Measurements from ENCODE around the gene NOS1AP.
A peak's percentile ranks its signal among the peaks of the same experiment; 100 is the strongest.

The NOS1AP gene

GRCh38 chr1:162138112-162138511 is 68.6 kb downstream of the NOS1AP start:
- no peak for DNase-seq (ENCODE audit: low spot score)

- DNase-seq (ENCODE audit: low spot score): no peak
Measured at GRCh38 chr1:162138599-162139181, 69.2 kb downstream of the NOS1AP start.

GRCh38 chr1:162139211-162139610 is 69.7 kb downstream of the NOS1AP start:
- no peak for DNase-seq (ENCODE audit: low spot score)

DNA sequence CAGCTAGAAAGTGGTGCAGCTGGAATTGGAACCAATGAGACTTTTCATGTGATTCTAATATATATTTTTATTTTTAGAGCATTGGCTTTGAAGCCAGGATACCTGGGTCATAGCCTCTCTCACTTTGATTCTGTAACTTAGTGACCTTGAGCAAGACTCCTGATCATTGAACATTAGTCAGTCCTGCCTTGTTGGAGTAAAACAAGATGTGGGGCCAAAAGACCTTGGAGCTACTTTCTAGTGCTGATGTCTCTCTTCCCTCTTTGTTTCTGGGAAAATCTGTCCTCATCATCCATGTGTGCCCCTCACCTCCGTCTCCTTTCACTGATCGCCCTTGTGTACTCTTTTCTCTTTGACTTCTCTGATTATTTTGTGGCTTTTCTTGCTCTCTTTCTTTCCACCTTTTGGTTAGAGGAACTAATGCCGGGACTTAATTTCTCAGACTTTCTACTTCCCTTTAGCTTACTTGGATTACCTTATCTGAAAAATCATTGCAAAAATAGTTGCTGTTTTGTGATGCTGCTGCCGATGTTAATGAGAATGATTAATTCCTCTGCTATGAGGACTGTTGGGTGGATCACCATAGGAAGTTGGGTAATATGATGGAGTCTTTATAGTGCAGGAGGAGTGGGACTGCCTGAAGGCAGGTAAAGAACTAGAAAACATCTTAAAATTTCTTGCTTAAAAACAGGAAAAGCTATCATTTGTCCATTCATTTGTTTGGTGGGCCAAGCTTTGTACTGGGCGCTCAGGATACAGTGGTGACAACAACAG is 72.0 kb downstream of the NOS1AP start:
- no peak for DNase-seq (ENCODE audit: low spot score)

GRCh38 chr1:162142968-162143367 is 73.5 kb downstream of the NOS1AP start:
- DNase-seq (ENCODE audit: low spot score): no peak

DNA sequence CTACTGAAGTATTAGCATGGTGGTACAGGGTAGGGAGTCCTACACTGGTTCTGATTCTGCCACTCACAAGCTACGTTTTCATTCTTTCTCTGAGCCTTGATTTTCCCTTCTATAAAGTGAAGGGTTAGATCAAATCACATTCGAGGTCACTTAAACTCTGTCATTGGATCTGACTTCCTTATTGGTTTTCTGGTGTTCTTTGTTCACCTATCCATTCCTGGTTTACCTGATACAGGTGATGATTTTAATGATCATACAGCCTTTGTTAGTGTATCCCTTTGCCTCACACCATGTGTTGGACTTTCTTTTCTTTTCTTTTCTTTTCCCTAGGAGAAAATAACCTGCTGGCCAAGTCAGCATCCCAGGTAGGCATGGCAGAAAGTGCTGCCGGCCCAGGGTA is 74.8 kb downstream of the NOS1AP start:
- DNase-seq (ENCODE audit: low spot score): no peak

DNA sequence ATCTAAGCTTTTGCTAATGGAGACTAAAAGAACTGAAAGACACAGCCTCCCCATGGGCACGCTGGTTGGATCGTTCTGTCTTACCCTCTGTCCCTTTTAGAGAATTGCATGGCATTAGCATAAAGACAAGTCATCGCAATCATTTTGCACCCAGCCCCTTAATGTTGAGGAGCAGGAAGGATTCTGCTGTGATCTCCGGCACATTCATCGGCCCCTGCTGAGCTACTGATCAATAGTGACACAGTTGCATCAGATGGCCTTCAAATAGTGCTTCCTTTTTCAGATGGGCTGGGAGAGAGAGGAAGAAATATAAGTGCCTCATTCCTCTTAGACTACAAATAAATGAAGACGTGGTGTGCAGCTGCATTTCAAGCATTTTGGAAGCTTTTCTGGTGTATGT is 75.4 kb downstream of the NOS1AP start:
- DNase-seq (ENCODE audit: low spot score): no peak

- peak; percentile 7 for DNase-seq (ENCODE audit: low spot score)
Measured at GRCh38 chr1:162145280-162145965, 75.9 kb downstream of the NOS1AP start.

- DNase-seq (ENCODE audit: low spot score): no peak
Measured at GRCh38 chr1:162145966-162146696, 76.6 kb downstream of the NOS1AP start.

- peak; percentile 29 for DNase-seq (ENCODE audit: low spot score)
Measured at GRCh38 chr1:162147760-162148159, 78.3 kb downstream of the NOS1AP start.

GRCh38 chr1:162150112-162150511 is 80.6 kb downstream of the NOS1AP start:
- DNase-seq (ENCODE audit: low spot score): no peak

GRCh38 chr1:162151900-162152829 is 82.7 kb downstream of the NOS1AP start:
- DNase-seq (ENCODE audit: low spot score): no peak

GRCh38 chr1:162153374-162153773 is 83.9 kb downstream of the NOS1AP start:
- no peak for DNase-seq (ENCODE audit: low spot score)

GRCh38 chr1:162157469-162157868 is 88.0 kb downstream of the NOS1AP start:
- DNase-seq (ENCODE audit: low spot score): no peak

- no peak for DNase-seq (ENCODE audit: low spot score)
Measured at GRCh38 chr1:162158624-162159271, 89.3 kb downstream of the NOS1AP start.

DNA sequence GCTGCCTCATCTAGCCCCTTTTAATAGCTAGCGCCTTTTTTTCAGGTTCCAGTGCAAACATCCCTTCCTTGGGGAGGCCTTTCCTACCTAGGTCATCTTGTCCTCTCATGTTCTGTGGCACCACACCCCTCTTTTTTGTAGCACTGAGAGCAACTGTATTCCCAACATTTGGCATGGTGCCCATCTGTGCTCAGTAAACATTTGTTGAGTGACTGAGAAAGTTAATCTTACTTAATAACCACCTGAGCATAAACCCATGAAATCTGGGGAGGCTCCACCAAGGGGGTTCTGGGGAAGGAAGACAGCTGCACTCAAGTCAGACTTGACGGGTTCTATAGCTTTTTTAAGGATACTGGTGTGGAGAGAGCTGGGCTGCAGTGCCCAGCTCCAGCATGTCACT is 90.0 kb downstream of the NOS1AP start:
- no peak for DNase-seq (ENCODE audit: low spot score)

GRCh38 chr1:162161916-162162550 is 92.5 kb downstream of the NOS1AP start:
- DNase-seq (ENCODE audit: low spot score): no peak

DNA sequence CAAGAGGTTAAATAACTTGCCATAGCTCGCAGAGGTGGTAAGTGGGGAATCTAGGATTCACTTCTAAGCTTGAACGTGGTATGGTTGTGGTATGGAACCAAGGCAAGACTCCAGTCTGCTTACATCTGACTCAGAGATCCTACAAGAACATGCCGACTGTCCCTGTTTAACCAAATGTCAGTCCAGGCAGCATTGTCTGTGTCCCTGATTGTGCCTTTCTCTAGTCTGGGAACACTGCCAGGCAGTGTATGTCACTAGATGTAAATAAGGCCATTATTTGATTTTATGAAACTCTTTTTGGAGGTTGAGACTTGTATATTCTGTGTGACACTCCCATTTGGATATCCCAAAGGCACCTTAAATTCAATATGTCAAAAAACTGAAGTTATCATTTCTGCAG is 96.0 kb downstream of the NOS1AP start:
- DNase-seq (ENCODE audit: low spot score): no peak

DNA sequence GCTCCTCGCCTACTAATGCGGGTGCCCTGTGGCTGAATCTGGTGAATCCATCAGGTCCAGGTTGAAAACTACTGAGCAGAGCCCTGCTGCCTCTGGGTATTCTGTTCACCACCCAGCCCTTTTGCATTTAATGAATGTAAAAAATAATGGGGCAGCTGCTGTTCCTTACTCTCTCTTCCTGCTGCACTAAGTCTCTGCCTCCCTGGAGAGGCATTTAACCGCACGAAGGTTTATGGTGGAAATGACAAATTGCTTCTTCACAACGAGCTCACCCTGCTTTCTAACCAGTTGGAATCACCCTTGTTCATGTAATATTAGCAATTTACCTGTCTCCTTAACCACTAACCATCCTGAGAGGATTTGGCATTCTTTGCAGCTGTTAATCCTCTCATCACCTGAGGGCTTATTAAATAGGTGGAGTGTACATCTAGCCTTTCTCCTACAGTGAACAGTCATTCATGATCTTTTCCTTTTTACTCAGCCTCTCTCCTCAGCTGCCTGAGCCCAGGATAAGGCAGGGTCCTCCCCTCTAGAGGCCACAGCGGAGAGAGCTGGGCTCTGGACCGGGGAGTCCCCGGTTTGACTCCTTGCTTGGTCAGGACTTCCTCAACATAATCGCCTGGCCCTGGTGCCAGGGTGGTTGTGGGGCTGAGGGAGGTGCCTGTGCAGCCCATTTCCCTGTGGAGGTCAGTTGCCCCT is 97.6 kb downstream of the NOS1AP start:
- DNase-seq (ENCODE audit: low spot score): no peak

DNA sequence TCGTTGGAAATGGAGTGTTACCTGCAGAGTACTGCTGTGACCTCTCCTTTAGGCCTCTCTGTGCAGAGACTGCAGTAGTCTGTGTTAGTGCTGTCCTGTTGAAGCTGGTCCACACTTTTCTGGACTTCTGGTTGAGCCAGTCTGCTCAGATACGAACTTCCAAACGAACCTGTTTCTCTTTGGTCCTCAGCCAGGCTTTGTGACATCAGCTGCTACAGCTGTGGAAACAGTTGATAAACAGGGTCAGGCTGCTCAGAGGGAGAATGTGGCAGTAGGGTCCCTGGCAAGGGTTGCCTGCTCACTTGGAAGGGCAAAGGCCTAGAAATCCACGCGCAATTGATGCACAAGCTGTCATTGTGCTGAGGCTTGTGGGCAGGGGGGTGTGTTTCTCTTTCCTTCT is 98.8 kb downstream of the NOS1AP start:
- no peak for DNase-seq (ENCODE audit: low spot score)
